ENCODE results near the gene METTL16.
A peak's percentile ranks its signal among the peaks of the same experiment; 100 is the strongest.

METTL16 gene

GRCh38 chr17:2392252-2393173 is 119.2 kb downstream of the METTL16 start:
- H3K4me3 ChIP-seq (ENCODE audit: low read depth, low read length): peak overlapping the region; percentile 71
- TF ChIP-seq CTCF (IDR thresholded peaks at IDR 0.05; ENCODE audit: control insufficient read depth, extremely low read depth, insufficient read depth): no peak
- DNase-seq (ENCODE audit: low read depth): no peak

GRCh38 chr17:2391597-2392251 is 120.0 kb downstream of the METTL16 start:
- no peak for DNase-seq (ENCODE audit: low read depth)
- TF ChIP-seq CTCF (IDR thresholded peaks at IDR 0.05; ENCODE audit: control insufficient read depth, extremely low read depth, insufficient read depth): no peak
- H3K4me3 ChIP-seq (ENCODE audit: low read depth, low read length): peak overlapping the region; percentile 55

GRCh38 chr17:2390199-2390836 is 121.4 kb downstream of the METTL16 start:
- no peak for TF ChIP-seq CTCF (IDR thresholded peaks at IDR 0.05; ENCODE audit: control insufficient read depth, extremely low read depth, insufficient read depth)
- H3K4me3 ChIP-seq (ENCODE audit: low read depth, low read length): no peak overlapping the region
- DNase-seq (ENCODE audit: low read depth): no peak

- no peak for DNase-seq (ENCODE audit: low read depth)
- H3K4me3 ChIP-seq (ENCODE audit: low read depth, low read length): no peak overlapping the region
- no peak for TF ChIP-seq CTCF (IDR thresholded peaks at IDR 0.05; ENCODE audit: control insufficient read depth, extremely low read depth, insufficient read depth)
These were observed 123.0 kb downstream of the METTL16 start for GRCh38 chr17:2388683-2389055.

- no peak for TF ChIP-seq CTCF (IDR thresholded peaks at IDR 0.05; ENCODE audit: control insufficient read depth, extremely low read depth, insufficient read depth)
- no peak for DNase-seq (ENCODE audit: low read depth)
- no peak overlapping the region for H3K4me3 ChIP-seq (ENCODE audit: low read depth, low read length)
These were observed 123.5 kb downstream of the METTL16 start for GRCh38 chr17:2388020-2388682.

- H3K4me3 ChIP-seq (ENCODE audit: low read depth, low read length): no peak overlapping the region
- no peak for TF ChIP-seq CTCF (IDR thresholded peaks at IDR 0.05; ENCODE audit: control insufficient read depth, extremely low read depth, insufficient read depth)
- DNase-seq (ENCODE audit: low read depth): no peak
These were observed 124.3 kb downstream of the METTL16 start for GRCh38 chr17:2387086-2388019.

Measured in LNCaP clone FGC (cell line).